Peyer's patch (tissue), 4 donors: Measurements from ENCODE around the gene AOPEP.

Experiments
- CTCF ChIP-seq, 6 experiments: fragments of 450-650 bp in 4 of 6; fragments of 200-600 bp in 2 of 6; sonication (generic) in 1 of 6; IDR thresholded peaks; one replicate each; pipeline ENCODE4 v1.5.1; 2017 to 2019; ENCODE audit warnings: antibody characterized with exemption in 6 of 6, mild to moderate bottlenecking in 3 of 6, moderate library complexity in 1 of 6
- POLR2A ChIP-seq, 2 donors: fragments of 450-650 bp; IDR thresholded peaks; one replicate each; pipeline ENCODE4 v1.5.1; 2017; ENCODE audit warnings: antibody characterized with exemption in 2 of 2, mild to moderate bottlenecking in 2 of 2, moderate library complexity in 2 of 2

GRCh38 chr9:94811074-94811473, 84.6 kb downstream of the AOPEP start:
- no peak for TF ChIP-seq CTCF (IDR thresholded peaks at IDR 0.05)
- no peak for TF ChIP-seq POLR2A (IDR thresholded peaks at IDR 0.05)
